CD8-positive, alpha-beta memory T cell (primary cell): ENCODE results near the gene TMEM234. TPM values are rescaled to one million over a fixed set of nuclear protein-coding genes. Genes with fewer than 3 reads are reported as not detected.

Experiments used
- CTCF ChIA-PET: fragments of 350-600 bp; sonication (Branson Sonifier 250); formaldehyde crosslinking; loops from one replicate; lab custom pipeline; 2021; ENCODE audit warnings: antibody characterized with exemption; lab: Charles Lee
- POLR2A ChIA-PET: fragments of 350-600 bp; sonication (Branson Sonifier 250); formaldehyde crosslinking; loops from one replicate; lab custom pipeline; 2021; ENCODE audit warnings: antibody characterized with exemption; lab: Charles Lee
- DNase-seq, 5 donors: peaks; one replicate each; pipeline versions ENCODE4 v3.0.0 to v3.0.0-alpha.2; 2020 to 2022; ENCODE audit warnings: mixed read lengths in 1 of 5
- H3K27ac ChIP-seq: one replicate; pipeline ENCODE4 v1.7.0; 2013; ENCODE audit warnings: low read depth, mild to moderate bottlenecking, low read length, moderate library complexity
- H3K27me3 ChIP-seq: 2 replicates; pipeline ENCODE4 v1.7.0; 2013; ENCODE audit warnings: low read length, mild to moderate bottlenecking; ENCODE audit not compliant: insufficient read depth, poor library complexity, severe bottlenecking
- H3K36me3 ChIP-seq: 2 replicates; pipeline ENCODE4 v1.7.0; 2013; ENCODE audit warnings: mild to moderate bottlenecking, low read length, moderate library complexity; ENCODE audit not compliant: insufficient read depth
- H3K4me1 ChIP-seq: 2 replicates; pipeline ENCODE4 v1.7.0; 2013; ENCODE audit warnings: mild to moderate bottlenecking, low read length, moderate library complexity; ENCODE audit not compliant: insufficient read depth
- H3K4me3 ChIP-seq: 2 replicates; pipeline ENCODE4 v1.7.0; 2013; ENCODE audit warnings: mild to moderate bottlenecking, low read length
- H3K9me3 ChIP-seq: 2 replicates; pipeline ENCODE4 v1.7.0; 2013; ENCODE audit warnings: mild to moderate bottlenecking, low read length
- H3K27ac Mint-ChIP-seq, 8 donors: one replicate each; pipeline ENCODE4 v1.8.0; 2020 to 2021; ENCODE audit warnings: mixed read lengths in 8 of 8, mild to moderate bottlenecking in 6 of 8, inconsistent platforms in 3 of 8, moderate library complexity in 3 of 8
- H3K27me3 Mint-ChIP-seq, 2 donors: one replicate each; pipeline ENCODE4 v1.8.0; 2020 to 2021; ENCODE audit warnings: mixed read lengths in 2 of 2, mild to moderate bottlenecking in 1 of 2, moderate library complexity in 1 of 2
- H3K36me3 Mint-ChIP-seq, 3 donors: one replicate each; pipeline ENCODE4 v1.8.0; 2020 to 2021; ENCODE audit warnings: mixed read lengths in 3 of 3, inconsistent platforms in 1 of 3, mild to moderate bottlenecking in 1 of 3
- H3K4me1 Mint-ChIP-seq, 3 donors: one replicate each; pipeline ENCODE4 v1.8.0; 2020 to 2021; ENCODE audit warnings: mixed read lengths in 3 of 3, inconsistent platforms in 1 of 3, mild to moderate bottlenecking in 1 of 3
- H3K4me3 Mint-ChIP-seq, 7 donors: one replicate each; pipeline ENCODE4 v1.8.0; 2020 to 2021; ENCODE audit warnings: mixed read lengths in 7 of 7, mild to moderate bottlenecking in 6 of 7, moderate library complexity in 4 of 7, inconsistent platforms in 2 of 7
- H3K9me3 Mint-ChIP-seq, 5 donors: one replicate each; pipeline ENCODE4 v1.8.0; 2020 to 2022; ENCODE audit warnings: mixed read lengths in 5 of 5, mild to moderate bottlenecking in 3 of 5, moderate library complexity in 2 of 5, inconsistent platforms in 1 of 5
- polyA plus RNA-seq: library from polyadenylated mRNA; unstranded; fragments of 300-500 nt; fragmentation: Illumina TruSeq; gene quantifications from one replicate; pipeline ENCODE4 v1.2.3, GENCODE V29; 2021
- total RNA-seq, 2 experiments: library from RNA; stranded (reverse); gene quantifications; one replicate each; pipeline ENCODE4 v1.2.3, GENCODE V29; 2021

The TMEM234 gene
- total and polyA plus RNA-seq, 3 experiments from 2014 or later = 6.5 to 12.2 (median 10.9) TPM

DNA sequence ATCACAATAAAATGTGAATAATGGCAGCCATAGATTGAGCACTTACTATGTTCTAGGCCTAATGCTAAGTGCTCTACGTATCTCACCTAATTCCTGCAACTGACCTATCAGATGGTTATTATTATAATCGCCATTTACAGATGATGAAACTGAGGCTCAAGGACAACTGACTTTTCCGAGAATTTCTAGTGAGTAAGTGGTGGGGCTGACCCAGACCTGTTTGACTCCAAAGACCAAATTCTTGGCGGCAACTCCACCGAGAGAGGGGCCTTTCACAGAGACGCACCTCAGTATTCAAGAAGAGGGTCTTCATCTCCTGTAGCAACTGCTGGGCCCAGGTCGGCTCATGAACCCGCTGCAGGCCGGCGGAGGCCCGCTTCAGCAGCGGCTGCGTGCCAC, 573 bp downstream of the TMEM234 start:
- ChIA-PET POLR2A (interaction anchor here (0.6 kb wide), 1 partner anchor 114 kb away, joined by 3 read pairs; the partner anchor contains the start of gene MARCKSL1), CTCF (interaction anchor here (2.4 kb wide), 1 partner anchor 27 kb away, joined by 5 read pairs; no protein-coding TSS in a partner anchor)
- no peaks in the 10 kb centered on the region for H3K27me3 Mint-ChIP-seq
- peaks cover 0 to 59% (median 8%) of the 10 kb centered on the region in 3 donors for H3K36me3 Mint-ChIP-seq
- H3K4me1 Mint-ChIP-seq = peaks cover 34 to 56% (median 43%) of the 10 kb centered on the region in 3 donors
- H3K9me3 ChIP-seq = no peaks in the 10 kb centered on the region
- peak overlapping the region; percentile 99 for H3K27ac ChIP-seq
- no peak for DNase-seq
- no peaks in the 10 kb centered on the region for H3K9me3 Mint-ChIP-seq
- H3K27ac Mint-ChIP-seq = peak overlapping the region; percentile 87 to 100 (median 99)
- no peaks in the 10 kb centered on the region for H3K27me3 ChIP-seq
- H3K4me1 ChIP-seq = peaks cover 31% of the 10 kb centered on the region
- peaks cover 15% of the 10 kb centered on the region for H3K36me3 ChIP-seq
- peak overlapping the region; percentile 96 to 99 (median 98) for H3K4me3 Mint-ChIP-seq
- peak overlapping the region; percentile 98 for H3K4me3 ChIP-seq

DNA sequence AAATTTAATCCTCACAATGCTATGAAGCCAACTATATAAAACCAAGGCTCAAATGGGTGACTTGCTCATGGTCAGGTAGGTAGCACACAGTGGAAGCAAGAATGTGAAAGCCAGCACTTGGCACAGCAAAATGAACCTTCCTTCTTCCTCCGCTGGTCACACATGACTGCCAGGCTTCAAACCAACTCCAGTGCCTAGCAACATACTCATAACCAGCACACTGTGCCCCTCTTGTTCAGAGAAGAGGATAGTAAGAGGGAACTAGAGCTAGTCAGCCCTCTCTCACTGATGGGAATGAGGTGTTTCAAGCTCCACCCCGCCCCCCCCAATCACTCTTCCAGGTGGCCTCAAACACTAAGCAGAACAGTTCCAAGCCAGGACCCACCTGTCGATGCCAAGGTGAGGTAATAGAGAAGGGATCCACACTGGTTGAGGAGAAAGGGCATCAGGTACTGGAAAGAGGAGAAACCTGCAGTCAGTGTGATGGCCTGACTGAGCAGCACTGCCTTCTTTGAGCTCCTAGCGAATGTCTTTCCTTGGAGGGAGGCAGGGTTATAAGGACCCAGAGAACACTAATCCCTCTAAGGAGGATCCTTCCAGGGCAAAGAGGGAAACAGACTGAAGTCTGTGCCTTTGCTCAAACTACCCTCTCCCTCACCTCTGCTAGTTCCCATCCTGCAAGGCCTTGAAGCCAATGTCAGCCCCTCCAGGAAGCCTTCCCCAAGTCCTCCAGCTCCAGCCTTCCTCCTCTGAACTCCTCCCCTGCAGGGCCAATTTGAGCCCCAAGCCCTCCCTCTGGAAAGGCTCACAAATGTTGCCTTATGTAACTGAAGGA, 1.2 kb downstream of the TMEM234 start:
- Mint-ChIP-seq H3K4me1 (peaks cover 34 to 56% (median 49%) of the 10 kb centered on the region in 3 donors), H3K27me3 (no peaks in the 10 kb centered on the region), H3K36me3 (peaks cover 0 to 57% (median 8%) of the 10 kb centered on the region in 3 donors), H3K27ac (peak overlapping the region; percentile 6 to 100 (median 98)), H3K4me3 (peak overlapping the region; percentile 96 to 99 (median 98)), H3K9me3 (no peaks in the 10 kb centered on the region)
- POLR2A ChIA-PET = no interaction called here
- Histone ChIP-seq H3K9me3 (no peaks in the 10 kb centered on the region), H3K36me3 (peaks cover 15% of the 10 kb centered on the region), H3K27me3 (no peaks in the 10 kb centered on the region), H3K4me1 (peaks cover 37% of the 10 kb centered on the region), H3K4me3 (peak overlapping the region; percentile 98), H3K27ac (peak overlapping the region; percentile 99)
- CTCF ChIA-PET = interaction anchor here (0.6 to 2.4 kb wide), 4 partner anchors 28 to 151 kb away, joined by 3 to 5 read pairs (median 3); no protein-coding TSS in a partner anchor
- no peak for DNase-seq

DNA sequence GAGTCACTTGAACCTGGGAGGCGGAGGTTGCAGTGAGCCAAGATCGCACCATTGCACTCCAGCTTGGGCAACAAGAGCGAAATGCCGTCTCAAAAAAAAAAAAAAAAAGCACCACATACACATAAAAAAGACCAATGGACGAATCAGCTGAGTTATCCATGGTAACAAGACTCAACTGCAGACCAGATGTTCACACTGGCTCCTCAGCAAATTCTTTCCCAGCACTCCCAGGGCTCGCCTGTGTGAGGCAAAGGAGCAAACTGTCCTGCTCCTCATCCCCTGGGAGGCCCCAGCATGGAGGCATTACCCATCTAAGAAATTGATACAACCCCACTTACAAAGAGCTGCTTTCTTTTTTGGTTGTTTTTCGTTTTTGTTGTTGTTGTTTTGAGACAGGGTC, 3.1 kb downstream of the TMEM234 start:
- Mint-ChIP-seq H3K9me3 (no peaks in the 10 kb centered on the region), H3K27me3 (no peaks in the 10 kb centered on the region), H3K4me1 (peaks cover 30 to 51% (median 47%) of the 10 kb centered on the region in 3 donors), H3K4me3 (peak overlapping the region in 1 of 7 donors; percentile 32), H3K36me3 (peaks cover 0 to 61% (median 6%) of the 10 kb centered on the region in 3 donors), H3K27ac (peak overlapping the region in 2 of 8 donors; percentile 50 to 98)
- H3K4me1 ChIP-seq = peaks cover 39% of the 10 kb centered on the region
- H3K27me3 ChIP-seq = no peaks in the 10 kb centered on the region
- ChIA-PET CTCF (interaction anchor here (0.7 to 6.6 kb wide), 3 partner anchors 13 to 169 kb away, joined by 3 to 40 read pairs (median 3); partner anchors contain the start of genes FAM167B and IQCC), POLR2A (interaction anchor here (0.6 to 0.7 kb wide), 3 partner anchors 22 to 297 kb away, joined by 3 to 5 read pairs (median 4); partner anchors contain the start of gene TMEM39B)
- no peak overlapping the region for H3K4me3 ChIP-seq
- no peaks in the 10 kb centered on the region for H3K9me3 ChIP-seq
- H3K36me3 ChIP-seq = peaks cover 6% of the 10 kb centered on the region
- DNase-seq = no peak
- H3K27ac ChIP-seq = no peak overlapping the region

DNA sequence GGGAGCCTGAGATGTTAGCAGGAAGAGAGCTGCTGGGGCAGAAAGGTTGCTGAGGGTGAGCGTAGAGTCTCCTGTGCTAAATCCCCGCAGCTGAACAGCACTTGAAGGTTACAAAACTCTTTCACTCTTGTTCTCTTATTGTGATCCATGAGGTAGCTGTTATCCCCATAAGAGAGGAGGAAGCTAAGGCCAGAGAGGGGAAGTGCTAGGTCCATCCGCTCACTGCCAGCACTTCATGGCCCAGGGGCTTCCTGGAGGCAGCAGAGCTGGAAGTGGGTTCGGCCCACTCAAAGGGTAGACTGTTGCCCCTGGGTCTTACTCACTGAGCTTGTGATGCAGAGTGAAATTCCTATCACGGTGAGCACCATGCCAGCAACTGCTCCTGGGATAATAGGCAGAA, 5.6 kb downstream of the TMEM234 start:
- H3K4me1 Mint-ChIP-seq = peaks cover 13 to 27% (median 27%) of the 10 kb centered on the region in 3 donors
- CTCF ChIA-PET = interaction anchor here (0.9 to 6.6 kb wide), 25 partner anchors 8 to 208 kb away, joined by 3 to 40 read pairs (median 6); partner anchors contain the start of genes BSDC1, CCDC28B, FAM167B and FAM229A
- peak overlapping the region in 1 of 8 donors; percentile 17 for H3K27ac Mint-ChIP-seq

DNA sequence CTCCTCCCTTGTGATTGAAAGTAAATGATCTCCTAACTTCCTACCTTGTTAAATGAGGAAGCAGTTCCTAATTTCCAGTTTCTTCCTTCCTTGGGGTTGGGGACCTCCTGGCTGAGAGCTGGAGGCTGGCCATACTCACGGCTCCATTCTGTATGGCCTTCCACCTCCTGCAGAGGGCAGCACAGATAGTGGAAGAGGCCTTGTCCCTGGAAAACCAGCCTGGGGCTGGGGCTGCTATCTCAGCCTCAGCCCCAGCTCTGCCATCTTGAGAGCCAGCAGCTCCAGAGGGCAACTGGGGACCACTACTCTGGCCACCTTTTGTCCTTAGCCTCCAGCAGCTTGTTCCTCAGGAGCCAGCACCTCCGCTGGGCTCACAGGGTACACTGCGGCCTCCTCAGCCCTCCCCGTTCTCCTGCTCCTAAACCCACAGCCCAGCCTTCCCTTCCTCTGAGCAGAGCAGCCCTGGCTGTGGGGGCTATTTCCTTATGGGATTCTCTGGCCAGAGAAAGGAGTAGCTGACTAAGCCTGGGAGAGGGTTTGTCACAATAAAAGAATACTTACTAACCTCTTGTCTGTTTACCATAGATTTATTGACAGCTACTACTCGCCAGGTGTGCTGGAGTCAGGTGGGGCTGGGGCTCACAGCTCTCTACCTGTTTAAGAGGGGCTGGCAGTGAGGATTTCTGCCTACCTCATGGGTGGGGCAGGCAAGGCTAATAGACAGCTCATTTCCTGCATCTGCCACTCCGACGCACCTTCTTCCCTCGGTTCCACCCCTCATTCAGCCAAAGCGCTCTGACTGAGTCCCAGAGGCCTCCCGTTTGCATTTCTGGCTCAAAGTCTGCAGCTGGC, 6.3 kb downstream of the TMEM234 start:
- H3K4me3 Mint-ChIP-seq = peak overlapping the region in 1 of 7 donors; percentile 18
- peak; percentile 32 to 66 (median 38) for DNase-seq
- POLR2A ChIA-PET = interaction anchor here (0.5 to 1.4 kb wide), 5 partner anchors 10 to 131 kb away, joined by 3 to 5 read pairs (median 3); partner anchors contain the start of genes IQCC, LCK and MARCKSL1
- H3K9me3 Mint-ChIP-seq = no peaks in the 10 kb centered on the region
- Histone ChIP-seq H3K27ac (no peak overlapping the region), H3K4me1 (peaks cover 14% of the 10 kb centered on the region), H3K9me3 (no peaks in the 10 kb centered on the region), H3K4me3 (no peak overlapping the region), H3K36me3 (no peaks in the 10 kb centered on the region), H3K27me3 (no peaks in the 10 kb centered on the region)
- H3K27me3 Mint-ChIP-seq = no peaks in the 10 kb centered on the region
- H3K4me1 Mint-ChIP-seq = peaks cover 6 to 20% (median 20%) of the 10 kb centered on the region in 3 donors
- CTCF ChIA-PET = interaction anchor here (0.6 to 6.6 kb wide), 38 partner anchors 9 to 209 kb away, joined by 3 to 40 read pairs (median 5); partner anchors contain the start of genes BSDC1, CCDC28B, FAM167B and FAM229A
- H3K27ac Mint-ChIP-seq = peak overlapping the region in 7 of 8 donors; percentile 12 to 72 (median 33)
- H3K36me3 Mint-ChIP-seq = peaks cover 0 to 46% (median 5%) of the 10 kb centered on the region in 3 donors

More for the DNA sequence above, 5.6 kb downstream of the TMEM234 start:
- Mint-ChIP-seq H3K27me3 (no peaks in the 10 kb centered on the region), H3K36me3 (peaks cover 0 to 46% (median 5%) of the 10 kb centered on the region in 3 donors), H3K4me3 (no peak overlapping the region), H3K9me3 (no peaks in the 10 kb centered on the region)
- Histone ChIP-seq H3K27me3 (no peaks in the 10 kb centered on the region), H3K4me1 (peaks cover 21% of the 10 kb centered on the region), H3K27ac (no peak overlapping the region), H3K4me3 (no peak overlapping the region), H3K9me3 (no peaks in the 10 kb centered on the region), H3K36me3 (no peaks in the 10 kb centered on the region)
- DNase-seq = no peak
- POLR2A ChIA-PET = interaction anchor here (0.5 to 1.4 kb wide), 3 partner anchors 15 to 49 kb away, joined by 3 to 6 read pairs (median 3); partner anchors contain the start of gene LCK

DNA sequence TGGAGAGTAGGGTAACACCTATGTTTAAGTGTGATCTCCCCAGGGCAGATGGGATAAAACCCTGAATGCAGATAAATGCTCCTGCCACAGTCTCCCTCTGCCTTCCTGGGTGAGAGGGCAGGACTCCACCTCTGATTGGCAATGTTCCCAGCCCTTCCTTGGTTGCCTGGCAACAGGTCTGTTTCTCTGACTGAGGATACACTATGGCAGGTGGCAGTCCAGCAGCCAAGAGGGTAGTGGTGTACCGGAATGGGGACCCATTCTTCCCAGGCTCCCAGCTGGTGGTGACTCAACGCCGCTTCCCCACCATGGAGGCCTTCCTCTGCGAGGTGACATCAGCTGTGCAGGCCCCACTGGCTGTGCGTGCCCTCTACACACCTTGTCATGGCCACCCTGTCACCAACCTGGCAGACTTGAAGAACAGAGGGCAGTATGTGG, 13.2 kb downstream of the TMEM234 start, which contains the start of gene DCDC2B:
Gene DCDC2B (plus strand): TSS at position 199 of the 438 bp plus-strand sequence. CDS start 5 bp downstream, at position 204.
- Mint-ChIP-seq H3K4me3 (no peak within 1 kb of the TSS), H3K4me1 (peaks cover 5 to 23% (median 13%) of the 10 kb centered on the region in 3 donors), H3K36me3 (no peaks in the 10 kb centered on the region), H3K27me3 (no peaks in the 10 kb centered on the region), H3K9me3 (no peaks in the 10 kb centered on the region), H3K27ac (peak within 1 kb of the TSS in 4 of 8 donors; percentile 11 to 61 (median 24))
- Histone ChIP-seq H3K36me3 (no peaks in the 10 kb centered on the region), H3K4me3 (no peak within 1 kb of the TSS), H3K27ac (no peak within 1 kb of the TSS), H3K9me3 (no peaks in the 10 kb centered on the region), H3K4me1 (peaks cover 17% of the 10 kb centered on the region), H3K27me3 (no peaks in the 10 kb centered on the region)
- CTCF ChIA-PET = interaction anchor here (1.2 kb wide), 1 partner anchor 39 kb away, joined by 3 read pairs; no protein-coding TSS in a partner anchor
- DNase-seq = no peak
- POLR2A ChIA-PET = interaction anchor here (0.6 kb wide), 1 partner anchor 136 kb away, joined by 3 read pairs; no protein-coding TSS in a partner anchor

DNA sequence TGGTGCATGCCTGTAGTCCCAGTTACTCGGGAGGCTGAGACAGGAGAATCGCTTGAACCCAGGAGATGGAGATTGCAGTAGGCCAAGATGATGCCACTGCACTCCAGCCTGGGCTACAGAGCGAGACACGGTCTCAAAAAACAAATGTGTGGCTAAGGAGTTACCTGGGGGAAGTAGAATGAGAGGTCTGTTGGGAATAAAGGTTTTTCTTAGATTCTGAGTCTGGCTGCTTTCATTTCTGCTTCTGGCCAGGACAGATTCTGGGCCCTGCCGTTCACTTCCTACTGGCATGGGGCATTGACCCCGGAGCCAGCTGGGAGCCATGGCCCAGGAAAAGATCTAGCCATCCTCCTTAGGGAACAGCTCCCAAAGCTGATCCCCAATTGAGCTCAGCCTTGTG, 13.7 kb downstream of the TMEM234 start:
- peaks cover 5 to 27% (median 15%) of the 10 kb centered on the region in 3 donors for H3K4me1 Mint-ChIP-seq
- DNase-seq = no peak
- H3K27me3 Mint-ChIP-seq = no peaks in the 10 kb centered on the region
- H3K36me3 Mint-ChIP-seq = peaks cover 0 to 1% (median 0%) of the 10 kb centered on the region in 3 donors
- peak overlapping the region in 2 of 8 donors; percentile 27 to 61 for H3K27ac Mint-ChIP-seq
- Histone ChIP-seq H3K4me1 (peaks cover 17% of the 10 kb centered on the region), H3K27ac (no peak overlapping the region), H3K4me3 (no peak overlapping the region), H3K27me3 (no peaks in the 10 kb centered on the region), H3K9me3 (no peaks in the 10 kb centered on the region), H3K36me3 (no peaks in the 10 kb centered on the region)
- ChIA-PET CTCF (no interaction called here), POLR2A (interaction anchor here (0.6 kb wide), 1 partner anchor 136 kb away, joined by 3 read pairs; no protein-coding TSS in a partner anchor)
- no peaks in the 10 kb centered on the region for H3K9me3 Mint-ChIP-seq
- no peak overlapping the region for H3K4me3 Mint-ChIP-seq
